ENCODE results near the gene C8G. TPM values are rescaled to one million over a fixed set of nuclear protein-coding genes. Genes with fewer than 3 reads are reported as not detected.
A peak's percentile ranks its signal among the peaks of the same experiment; 100 is the strongest.

C8G gene
- total and polyA plus RNA-seq, 9 of the 15 experiments (the other 6 are each of a cell fraction or from before 2014, with no cell fraction given): 0.35 to 5.9 (median 2.7) TPM; not detected in 2

GRCh38 chr9:136995362-136995761 lies 50.3 kb downstream of the C8G start:
- FAIRE-seq (no peak), DNase-seq (ENCODE audit: extremely low read depth in 1 of 4, low spot score in 3 of 4) (no peak), ATAC-seq (no peak)
- Histone ChIP-seq H3K79me2 (ENCODE audit: control insufficient read depth, insufficient read depth, low read length) (peaks cover 18% of the 10 kb centered on the region), H4K20me1 (replicated peaks; ENCODE audit: control insufficient read depth, insufficient read depth, low read length) (no peaks in the 10 kb centered on the region), H3K27ac (ENCODE audit: extremely low read depth, low read depth, low read length) (no peak overlapping the region), H3K4me3 (no peak overlapping the region), H3K27me3 (ENCODE audit: control insufficient read depth in 2 of 2, insufficient read depth in 2 of 2, low read length in 2 of 2) (no peaks in the 10 kb centered on the region), H3K36me3 (ENCODE audit: control insufficient read depth, insufficient read depth, low read length) (peaks cover 22% of the 10 kb centered on the region; the same call in 1 of the 3 replicates), H3K9ac (ENCODE audit: insufficient read depth in 1 of 2, low read depth in 2 of 2, low read length in 2 of 2) (peak overlapping the region in 1 of 2 experiments; percentile 88; a peak in 1 of 4 replicates), H3K4me2 (ENCODE audit: insufficient read depth, low read length) (no peak overlapping the region), H3K4me1 (replicated peaks in 1 of 2; ENCODE audit: control insufficient read depth in 2 of 2, insufficient read depth in 2 of 2, low read length in 2 of 2) (peaks cover 32 to 75% of the 10 kb centered on the region in 2 experiments), H2AFZ (ENCODE audit: low read depth, low read length) (no peak overlapping the region), H3K9me3 (replicated peaks; ENCODE audit: control insufficient read depth, insufficient read depth, low read depth, low read length) (peaks cover 6% of the 10 kb centered on the region), H3K9me1 (ENCODE audit: control insufficient read depth, insufficient read depth, low read length) (no peaks in the 10 kb centered on the region)
- 90% methylated on average over 10 of the region's 30 CpGs for WGBS (ENCODE audit: insufficient coverage, low coverage, missing lambda C conversion rate)
- TF ChIP-seq FOS (IDR thresholded peaks at IDR 0.05; ENCODE audit: extremely low read depth, insufficient read length) (no peak), PRPF4 (IDR thresholded peaks at IDR 0.05; ENCODE audit: insufficient read depth, low read depth, low read length, poor library complexity, severe bottlenecking) (peak; percentile 53), POLR2G (IDR thresholded peaks at IDR 0.05; ENCODE audit: low read depth, low read length) (peak; percentile 61; the same call in 1 of the 2 replicates), EP400 (IDR thresholded peaks at IDR 0.05) (no peak), POLR2A (conservative IDR thresholded peaks at IDR 0.05) (peak; percentile 20; the same call in 1 of the 2 replicates), MLLT1 (IDR thresholded peaks at IDR 0.05) (0 out of 4 replicates have a peak, but pooled peaks of 1 of the 2 experiments have one; percentile 22), RNF219 (CRISPR knock-in tag; IDR thresholded peaks at IDR 0.05) (no peak), TEAD1 (CRISPR knock-in tag; IDR thresholded peaks at IDR 0.05) (no peak), ETS2 (tag; IDR thresholded peaks at IDR 0.05; ENCODE audit: borderline replicate concordance, poor library complexity, severe bottlenecking) (no peak), SIX5 (IDR thresholded peaks at IDR 0.05; ENCODE audit: borderline replicate concordance in 1 of 2, insufficient read depth in 1 of 2, low read depth in 1 of 2, low read length in 2 of 2) (no peak), SAFB2 (IDR thresholded peaks at IDR 0.05; ENCODE audit: borderline replicate concordance, low read depth, low read length, severe bottlenecking) (no peak), ZBTB5 (IDR thresholded peaks at IDR 0.05) (no peak)
- POLR2A ChIA-PET: interaction anchor here (0.6 to 1.3 kb wide), 3 partner anchors 9 to 149 kb away, joined by 3 to 8 read pairs (median 4); no protein-coding TSS in a partner anchor
- BruUV-seq (replicated peaks): no TSS peak
- intact Hi-C loops (cut with micrococcal nuclease) (no loop called here), in situ Hi-C loops (cut with MboI) (no loop called here)
- CTCF ChIA-PET (ENCODE audit: low intra/inter-chr PET ratio): no interaction called here
